CD4-positive, alpha-beta T cell treated with Interleukin-17A for 4 hours (primary cell): ENCODE measurements around the gene MUC4.

Experiments
- DNase-seq: peaks from one replicate; pipeline ENCODE4 v3.0.0-alpha.2; 2020; ENCODE audit warnings: mixed read lengths

MUC4 gene

GRCh38 chr3:195811756-195812155 is at the start of gene MUC4:
TSS of gene MUC4 (minus strand) at chr3:195811929. CDS start at chr3:195811817, 112 bp downstream.
- DNase-seq, result no peak

- DNase-seq, result no peak
These were observed 48.7 kb upstream of the MUC4 start for GRCh38 chr3:195860456-195860855.

GRCh38 chr3:195859846-195860411 is 48.2 kb upstream of the MUC4 start:
- DNase-seq, result no peak

- DNase-seq, result peak; percentile 82
These were observed 47.5 kb upstream of the MUC4 start for GRCh38 chr3:195859061-195859845.

GRCh38 chr3:195856410-195857084 is 44.8 kb upstream of the MUC4 start:
- DNase-seq, result no peak

GRCh38 chr3:195855471-195856409 is 44.0 kb upstream of the MUC4 start:
- DNase-seq, result no peak

- no peak for DNase-seq
These were observed 43.0 kb upstream of the MUC4 start for GRCh38 chr3:195854628-195855294.

GRCh38 chr3:195853996-195854395 is 42.3 kb upstream of the MUC4 start:
- no peak for DNase-seq

GRCh38 chr3:195853036-195853435 is 41.3 kb upstream of the MUC4 start:
- no peak for DNase-seq

- peak; percentile 92 for DNase-seq
These were observed 39.3 kb upstream of the MUC4 start for GRCh38 chr3:195850857-195851543.

- DNase-seq, result no peak
These were observed 37.8 kb upstream of the MUC4 start for GRCh38 chr3:195849322-195850074.

- DNase-seq, result no peak
These were observed 35.6 kb upstream of the MUC4 start for GRCh38 chr3:195847055-195847950.

GRCh38 chr3:195845483-195845882 is 33.8 kb upstream of the MUC4 start:
- DNase-seq, result no peak

GRCh38 chr3:195844671-195845218 is 33.0 kb upstream of the MUC4 start:
- no peak for DNase-seq

- DNase-seq, result no peak
These were observed 27.7 kb upstream of the MUC4 start for GRCh38 chr3:195839260-195840010.

GRCh38 chr3:195838714-195839113 is 27.0 kb upstream of the MUC4 start:
- DNase-seq, result no peak

- DNase-seq, result no peak
These were observed 24.9 kb upstream of the MUC4 start for GRCh38 chr3:195836476-195837135.

- no peak for DNase-seq
These were observed 24.1 kb upstream of the MUC4 start for GRCh38 chr3:195835791-195836190.
